B cell (primary cell): ENCODE data around the gene CDH2. TPM values are rescaled to one million over a fixed set of nuclear protein-coding genes. Genes with fewer than 3 reads are reported as not detected.

ENCODE experiments used
- ATAC-seq: fragments of 200-7000 bp; cut with Tn5 transposase; one replicate; pipeline ENCODE4 v1.10.0; 2021; ENCODE audit warnings: low read depth, mild to moderate bottlenecking, moderate number of reproducible peaks, moderate library complexity
- CTCF ChIA-PET: fragments of 350-600 bp; sonication (Branson Sonifier 250); formaldehyde crosslinking; loops from one replicate; lab custom pipeline; 2021; ENCODE audit warnings: antibody characterized with exemption, inconsistent platforms; lab: Charles Lee
- POLR2A ChIA-PET: fragments of 350-600 bp; sonication (Branson Sonifier 250); formaldehyde crosslinking; loops from one replicate; lab custom pipeline; 2021; ENCODE audit warnings: antibody characterized with exemption; lab: Charles Lee
- DNase-seq: peaks from one replicate; pipeline ENCODE4 v3.0.0; 2013
- H2AFZ ChIP-seq: 2 replicates; pipeline ENCODE4 v1.6.1; 2012; ENCODE audit warnings: mild to moderate bottlenecking, low read depth, low read length; ENCODE audit not compliant: insufficient read depth, poor library complexity, severe bottlenecking
- H3K27ac ChIP-seq, 2 donors: 1 replicate in 1 of 2; 2 replicates in 1 of 2; pipeline ENCODE4 v1.5.1; 2012 to 2013; ENCODE audit warnings: low read length in 2 of 2, mild to moderate bottlenecking in 2 of 2, moderate library complexity in 1 of 2
- H3K27me3 ChIP-seq, 4 experiments: fragments of 200-600 bp in 1 of 4; sonication (generic) in 1 of 4; replicated peaks in 1 of 4; 1 replicate in 2 of 4; 2 replicates in 2 of 4; pipeline versions ENCODE4 v1.6.1 to v1.7.0; 2013 to 2016; ENCODE audit warnings: low read length in 3 of 4, mild to moderate bottlenecking in 2 of 4, mixed read lengths in 1 of 4, moderate library complexity in 1 of 4; ENCODE audit not compliant: insufficient read depth in 4 of 4, control insufficient read depth in 3 of 4; ENCODE audit errors: control extremely low read depth in 1 of 4
- H3K36me3 ChIP-seq, 2 experiments: replicated peaks in 1 of 2; 1 replicate in 1 of 2; 2 replicates in 1 of 2; pipeline versions ENCODE4 v1.6.1 to v1.7.1; 2013; ENCODE audit warnings: low read length in 1 of 2; ENCODE audit not compliant: insufficient read depth in 2 of 2, control insufficient read depth in 1 of 2; ENCODE audit errors: control extremely low read depth in 1 of 2, extremely low read depth in 1 of 2
- H3K4me1 ChIP-seq, 2 donors: fragments of 200-600 bp in 1 of 2; sonication (generic) in 1 of 2; 1 replicate in 1 of 2; 2 replicates in 1 of 2; pipeline versions ENCODE4 v1.5.1 to v1.6.1; 2013 to 2017; ENCODE audit warnings: low read length in 2 of 2; ENCODE audit not compliant: control insufficient read depth in 2 of 2, insufficient read depth in 2 of 2
- H3K4me2 ChIP-seq: replicated peaks from 2 replicates; pipeline ENCODE3; 2012; ENCODE audit warnings: mild to moderate bottlenecking, low read depth, low read length; ENCODE audit not compliant: poor library complexity, severe bottlenecking
- H3K4me3 ChIP-seq, 5 experiments: fragments of 200-600 bp in 1 of 5; sonication (generic) in 1 of 5; 1 replicate in 3 of 5; 2 replicates in 2 of 5; pipeline versions ENCODE4 v1.5.1 to v1.7.0; 2011 to 2016; ENCODE audit warnings: low read length in 4 of 5, mild to moderate bottlenecking in 4 of 5, low read depth in 2 of 5, control low read depth in 1 of 5, moderate library complexity in 1 of 5; ENCODE audit not compliant: insufficient read depth in 1 of 5; ENCODE audit errors: control extremely low read depth in 1 of 5, extremely low read depth in 1 of 5
- H3K79me2 ChIP-seq: fragments of 200-600 bp; sonication (generic); one replicate; pipeline ENCODE4 v1.6.0; 2016; ENCODE audit warnings: low read length; ENCODE audit not compliant: control insufficient read depth, insufficient read depth
- H3K9ac ChIP-seq: fragments of 200-600 bp; sonication (generic); 2 replicates; pipeline ENCODE4 v1.6.1; 2017; ENCODE audit warnings: mild to moderate bottlenecking, low read length, moderate library complexity
- H3K9me3 ChIP-seq, 3 donors: one replicate each; pipeline versions ENCODE4 v1.6.1 to v1.7.1; 2013; ENCODE audit warnings: low read length in 2 of 3; ENCODE audit not compliant: control insufficient read depth in 2 of 3, insufficient read depth in 1 of 3; ENCODE audit errors: control extremely low read depth in 1 of 3
- H4K20me1 ChIP-seq: 2 replicates; pipeline ENCODE4 v1.6.0; 2012; ENCODE audit warnings: mild to moderate bottlenecking, low read length; ENCODE audit not compliant: insufficient read depth, control insufficient read depth, poor library complexity, severe bottlenecking
- H3K27ac Mint-ChIP-seq: one replicate; pipeline ENCODE4 v1.8.0; 2021; ENCODE audit warnings: mixed read lengths
- H3K27me3 Mint-ChIP-seq: one replicate; pipeline ENCODE4 v1.8.0; 2021; ENCODE audit warnings: mixed read lengths
- H3K4me1 Mint-ChIP-seq: one replicate; pipeline ENCODE4 v1.8.0; 2021; ENCODE audit warnings: mixed read lengths
- H3K4me3 Mint-ChIP-seq: one replicate; pipeline ENCODE4 v1.8.0; 2021; ENCODE audit warnings: mixed read lengths
- H3K9me3 Mint-ChIP-seq: one replicate; pipeline ENCODE4 v1.8.0; 2022; ENCODE audit warnings: mixed read lengths; ENCODE audit not compliant: insufficient read depth
- CTCF ChIP-seq: fragments of 200-600 bp; IDR thresholded peaks from one replicate; pipeline ENCODE4 v1.8.0; 2022; ENCODE audit warnings: antibody characterized with exemption, mild to moderate bottlenecking
- EZH2 ChIP-seq: IDR thresholded peaks from 2 replicates; pipeline ENCODE4 v1.6.1; 2012; ENCODE audit warnings: borderline replicate concordance, low read depth, mild to moderate bottlenecking, moderate library complexity, low read length; ENCODE audit not compliant: insufficient read depth, poor library complexity, severe bottlenecking
- WGBS: methylation state at CpG from one replicate; pipeline ENCODE4 v1.1.5; 2013; ENCODE audit warnings: missing lambda C conversion rate; ENCODE audit not compliant: insufficient coverage; 5-methylcytosine and 5-hydroxymethylcytosine counted together
- intact Hi-C: fragments of 100-400 bp; cut with micrococcal nuclease; formaldehyde crosslinking; loops from one replicate; pipeline ENCODE4 v1.10.0; 2022
- polyA plus RNA-seq: library from polyadenylated mRNA; depleted of rRNA; stranded (reverse); fragments of >200 nt; gene quantifications from 2 replicates; pipeline ENCODE4 v1.2.3, GENCODE V29; 2012
- total RNA-seq, 2 donors: library from RNA; stranded (reverse); fragments of 120-200 nt in 1 of 2; gene quantifications; 1 replicate in 1 of 2; 2 replicates in 1 of 2; pipeline versions ENCODE4 v1.2.3 to v1.2.4, GENCODE V29; 2013 to 2022

The CDH2 gene
- total and polyA plus RNA-seq, 2 donors (not counting 1 experiment from before 2014, with no cell fraction given), result not detected

GRCh38 chr18:28175150-28175929, 1.6 kb downstream of the CDH2 start:
- ATAC-seq (no peak), DNase-seq (no peak)
- no peak overlapping the region for H3K27ac Mint-ChIP-seq
- Histone ChIP-seq H3K79me2 (no peaks in the 10 kb centered on the region), H3K27ac (no peak overlapping the region), H3K4me2 (no peak overlapping the region), H3K27me3 (peaks cover 0 to 18% (median 9%) of the 10 kb centered on the region in 4 experiments), H3K4me3 (no peak overlapping the region), H3K36me3 (no peaks in the 10 kb centered on the region), H3K9ac (no peak overlapping the region), H4K20me1 (no peaks in the 10 kb centered on the region), H3K4me1 (no peaks in the 10 kb centered on the region), H2AFZ (no peak overlapping the region), H3K9me3 (peaks cover 0 to 11% (median 0%) of the 10 kb centered on the region in 3 donors)
- peak overlapping the region; percentile 45 for H3K4me3 Mint-ChIP-seq
- POLR2A ChIA-PET, result no interaction called here
- intact Hi-C loops, result no loop called here
- H3K4me1 Mint-ChIP-seq, result peaks cover 16% of the 10 kb centered on the region
- no peak for TF ChIP-seq EZH2
- no peak for TF ChIP-seq CTCF
- 10% methylated on average over 51 of the region's 53 CpGs for WGBS
- CTCF ChIA-PET, result no interaction called here
- H3K27me3 Mint-ChIP-seq, result peaks cover 38% of the 10 kb centered on the region
- H3K9me3 Mint-ChIP-seq, result no peaks in the 10 kb centered on the region

GRCh38 chr18:28174181-28174905, 2.6 kb downstream of the CDH2 start:
- POLR2A ChIA-PET, result no interaction called here
- Histone ChIP-seq H2AFZ (no peak overlapping the region), H3K4me1 (no peaks in the 10 kb centered on the region), H3K27me3 (peaks cover 0 to 18% (median 9%) of the 10 kb centered on the region in 4 experiments), H3K36me3 (no peaks in the 10 kb centered on the region), H3K4me2 (no peak overlapping the region), H3K79me2 (no peaks in the 10 kb centered on the region), H4K20me1 (no peaks in the 10 kb centered on the region), H3K27ac (no peak overlapping the region), H3K4me3 (no peak overlapping the region), H3K9ac (no peak overlapping the region), H3K9me3 (peaks cover 0 to 11% (median 0%) of the 10 kb centered on the region in 3 donors)
- Mint-ChIP-seq H3K4me1 (peaks cover 16% of the 10 kb centered on the region), H3K4me3 (no peak overlapping the region), H3K9me3 (no peaks in the 10 kb centered on the region), H3K27me3 (peaks cover 30% of the 10 kb centered on the region), H3K27ac (no peak overlapping the region)
- intact Hi-C loops, result no loop called here
- WGBS, result 83% methylated on average over 2 of the region's 8 CpGs
- DNase-seq (no peak), ATAC-seq (no peak)
- CTCF ChIA-PET, result no interaction called here
- TF ChIP-seq EZH2, result no peak
- TF ChIP-seq CTCF, result no peak
